Adipose tissue (tissue), 3 donors: ENCODE measurements around the gene HK1. TPM values are rescaled to one million over a fixed set of nuclear protein-coding genes. Genes with fewer than 3 reads are reported as not detected.

Experiments used
- H3K27ac ChIP-seq: one replicate; pipeline ENCODE4 v1.5.1; 2013; ENCODE audit warnings: low read depth, low read length
- WGBS, 3 donors: extraction: QIAGEN DNeasy Blood & Tissue Kit; methylation state at CpG; one replicate each; pipeline ENCODE4 v1.1.7; 2013; 5-methylcytosine and 5-hydroxymethylcytosine counted together
- polyA plus RNA-seq, 3 donors: library from polyadenylated mRNA; stranded (reverse); fragments of 200-250 nt; gene quantifications; one replicate each; pipeline ENCODE4 v1.2.3, GENCODE V29; 2013
- donor health status: healthy with polysubstance abuse.
- donor health status: Bipolar disorder and iron deficiency.
- donor health status: healthy.

HK1 gene
- polyA plus RNA-seq, 3 donors = 12.2 to 52.5 (median 29.6) TPM

DNA sequence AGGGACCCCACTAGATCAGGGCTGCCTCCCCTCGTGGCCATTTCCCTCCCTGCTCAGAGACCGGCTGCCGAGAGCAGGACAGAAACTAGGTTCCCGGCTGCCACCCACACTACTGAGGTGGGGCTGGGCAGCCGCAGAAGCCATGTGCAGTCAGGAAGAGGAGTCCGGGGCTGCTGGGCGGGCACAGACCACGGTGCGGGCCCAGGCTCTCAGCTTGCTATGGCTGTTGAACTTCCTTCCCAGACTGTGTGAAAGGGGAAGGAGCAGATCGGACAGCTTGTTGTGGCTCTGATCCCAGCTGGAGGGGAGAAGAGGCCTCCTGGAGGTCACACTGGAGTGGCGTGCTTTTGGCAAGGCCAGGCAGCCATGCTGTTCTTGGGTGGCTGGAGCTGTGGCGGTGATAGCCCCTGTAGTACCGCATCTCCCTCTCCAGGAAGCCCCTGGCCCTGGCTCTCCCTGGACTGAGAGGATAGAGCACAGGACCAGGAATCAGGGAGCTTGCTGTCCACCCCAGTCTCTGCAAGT, 56.8 kb downstream of the HK1 start:
- H3K27ac ChIP-seq = no peak overlapping the region
- 15 to 84% (median 15%) methylated on average over 11 to 13 of the region's 13 CpGs for WGBS, 3 donors

DNA sequence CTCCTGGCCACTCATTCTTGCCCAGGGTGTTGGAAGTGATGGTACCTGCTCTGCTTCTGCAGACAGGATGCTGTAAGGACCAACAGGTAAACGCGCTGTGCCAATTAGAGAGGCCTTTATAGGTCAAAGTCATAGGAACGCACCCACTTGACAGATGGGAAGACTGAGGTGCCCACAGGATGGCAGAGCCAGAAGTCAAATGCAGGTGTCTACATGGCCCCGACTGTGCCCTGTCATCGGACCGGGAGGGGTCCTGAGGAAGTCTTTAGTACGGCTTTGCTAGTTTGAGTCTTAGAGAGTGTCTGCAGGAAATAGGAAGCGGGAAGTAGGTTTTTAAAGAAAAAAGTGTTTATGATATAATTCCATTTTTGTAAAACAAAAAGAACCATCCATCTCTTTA, 57.3 kb downstream of the HK1 start:
- no peak overlapping the region for H3K27ac ChIP-seq
- WGBS, 3 donors = 77 to 94% (median 80%) methylated on average over 8 of the region's 8 CpGs

DNA sequence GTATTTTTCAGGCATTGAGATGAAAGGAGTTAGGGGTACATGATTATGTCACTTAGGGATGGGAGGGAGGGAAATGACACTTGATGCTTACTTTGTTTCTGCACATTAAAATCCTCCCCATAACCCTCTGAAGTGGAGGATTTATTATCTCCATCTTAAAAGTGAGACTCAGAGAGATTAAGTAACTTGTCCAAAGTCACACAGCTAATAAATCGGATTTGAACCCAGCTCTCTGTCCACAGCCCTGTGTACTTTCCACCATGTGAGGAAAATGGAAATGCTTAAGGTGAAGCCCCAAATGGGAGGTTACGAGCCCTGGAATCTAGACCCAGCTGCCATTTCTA, 58.6 kb downstream of the HK1 start:
- WGBS, 3 donors = 67 to 85% (median 70%) methylated on average over 2 of the region's 2 CpGs
- H3K27ac ChIP-seq = no peak overlapping the region

DNA sequence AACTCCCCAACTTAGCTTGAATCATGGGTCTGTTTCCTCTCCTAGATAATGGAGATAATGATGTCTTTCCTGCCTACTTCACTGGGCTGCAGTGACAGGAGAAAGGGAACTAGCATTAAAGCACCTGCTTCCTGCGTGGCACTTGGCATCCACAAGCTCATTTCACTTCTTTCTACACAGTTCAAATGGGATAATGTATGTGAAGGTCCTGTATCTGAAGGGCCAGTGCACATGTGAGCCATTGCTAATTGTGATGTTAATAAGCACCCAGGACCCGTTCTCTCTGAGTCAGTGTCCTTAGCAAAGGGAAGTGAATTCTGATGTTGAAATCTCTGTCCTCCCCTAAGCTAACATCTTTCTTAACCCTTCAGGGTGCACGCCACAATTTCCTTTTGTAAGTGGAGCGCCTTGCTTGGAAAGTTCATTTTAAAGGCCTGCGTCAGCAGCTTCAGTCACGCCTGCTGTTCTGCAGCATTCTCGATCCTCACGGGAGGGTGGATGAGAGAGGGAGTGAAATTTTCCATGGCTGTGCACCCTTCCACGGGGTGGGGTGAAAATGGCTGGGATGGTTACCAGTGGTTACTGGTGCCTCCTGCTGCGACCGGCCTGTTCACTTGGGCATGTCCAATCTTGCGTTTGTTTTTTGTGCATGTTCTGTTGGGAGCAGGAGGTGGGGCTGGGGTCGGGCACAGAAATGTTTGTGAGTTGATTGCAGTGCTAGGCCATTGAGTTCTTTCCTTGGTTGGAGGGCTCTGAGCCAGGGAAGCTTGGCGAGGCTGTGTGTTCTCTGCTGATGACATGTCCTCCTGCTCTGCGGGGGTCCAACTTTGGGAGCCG, 59.2 kb downstream of the HK1 start:
- H3K27ac ChIP-seq = no peak overlapping the region
- WGBS, 3 donors = 37 to 76% (median 44%) methylated on average over 14 to 16 of the region's 16 CpGs

DNA sequence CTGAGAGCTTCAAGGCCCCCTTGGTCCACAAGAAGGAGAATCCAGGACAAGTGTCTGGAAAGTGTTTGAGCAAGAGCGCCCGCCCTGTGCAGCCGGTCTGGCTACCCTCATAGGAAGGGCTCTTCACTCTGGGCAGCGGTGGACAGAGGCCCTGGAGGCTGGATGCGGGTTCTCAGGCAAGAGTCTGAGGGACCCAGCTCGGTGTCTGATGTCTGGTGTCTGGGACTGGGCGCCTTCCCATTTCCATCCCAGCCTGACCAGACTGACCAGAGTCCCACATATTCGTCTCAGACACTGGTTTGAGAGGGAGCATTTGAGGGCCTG, 59.8 kb downstream of the HK1 start:
- no peak overlapping the region for H3K27ac ChIP-seq
- 67 to 87% (median 75%) methylated on average over 8 of the region's 8 CpGs for WGBS, 3 donors

- 66 to 85% (median 68%) methylated on average over 9 of the region's 9 CpGs for WGBS, 3 donors
- no peak overlapping the region for H3K27ac ChIP-seq
These were observed 60.5 kb downstream of the HK1 start for GRCh38 chr10:69338547-69339450.

DNA sequence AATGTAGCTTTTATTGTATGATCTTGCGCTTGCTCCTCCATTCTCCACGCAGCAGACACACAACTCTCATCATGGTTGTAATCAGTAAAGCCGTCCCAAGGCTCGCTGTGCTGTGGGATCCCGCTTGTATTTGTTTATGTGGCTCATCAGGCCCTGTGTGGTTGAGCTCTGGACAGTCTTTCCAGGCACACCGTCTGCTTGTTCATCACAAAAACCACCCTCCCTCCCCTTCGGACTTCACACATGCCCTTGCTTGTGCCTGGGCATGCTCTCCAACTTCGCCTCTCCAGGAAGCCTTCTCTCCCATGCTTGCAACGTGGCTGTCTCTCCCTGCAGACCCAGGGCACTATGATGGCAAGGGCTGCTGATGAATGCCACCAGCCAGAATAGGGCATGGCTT, 62.4 kb downstream of the HK1 start:
- H3K27ac ChIP-seq = no peak overlapping the region

DNA sequence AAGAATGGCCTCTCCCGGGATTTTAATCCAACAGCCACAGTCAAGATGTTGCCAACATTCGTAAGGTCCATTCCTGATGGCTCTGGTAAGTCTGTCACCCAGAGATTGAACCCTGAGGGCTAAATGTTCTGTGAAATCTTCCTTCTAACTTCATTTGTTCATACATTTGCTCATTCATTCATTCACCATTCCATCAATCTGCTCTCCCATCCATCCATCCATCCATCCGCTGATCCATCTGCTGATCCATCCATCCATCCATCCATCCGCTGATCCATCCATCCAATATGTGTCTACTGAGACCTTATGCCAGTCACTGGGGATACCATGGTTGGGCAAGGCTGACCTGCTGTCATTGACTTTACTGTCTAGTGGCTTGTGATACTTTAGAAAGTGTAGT, 65.6 kb downstream of the HK1 start:
- WGBS, 3 donors = 93 to 95% (median 94%) methylated on average over 4 of the region's 4 CpGs
- H3K27ac ChIP-seq = no peak overlapping the region

More for the DNA sequence above, 62.4 kb downstream of the HK1 start:
- 90 to 94% (median 90%) methylated on average over 9 of the region's 9 CpGs for WGBS, 3 donors

DNA sequence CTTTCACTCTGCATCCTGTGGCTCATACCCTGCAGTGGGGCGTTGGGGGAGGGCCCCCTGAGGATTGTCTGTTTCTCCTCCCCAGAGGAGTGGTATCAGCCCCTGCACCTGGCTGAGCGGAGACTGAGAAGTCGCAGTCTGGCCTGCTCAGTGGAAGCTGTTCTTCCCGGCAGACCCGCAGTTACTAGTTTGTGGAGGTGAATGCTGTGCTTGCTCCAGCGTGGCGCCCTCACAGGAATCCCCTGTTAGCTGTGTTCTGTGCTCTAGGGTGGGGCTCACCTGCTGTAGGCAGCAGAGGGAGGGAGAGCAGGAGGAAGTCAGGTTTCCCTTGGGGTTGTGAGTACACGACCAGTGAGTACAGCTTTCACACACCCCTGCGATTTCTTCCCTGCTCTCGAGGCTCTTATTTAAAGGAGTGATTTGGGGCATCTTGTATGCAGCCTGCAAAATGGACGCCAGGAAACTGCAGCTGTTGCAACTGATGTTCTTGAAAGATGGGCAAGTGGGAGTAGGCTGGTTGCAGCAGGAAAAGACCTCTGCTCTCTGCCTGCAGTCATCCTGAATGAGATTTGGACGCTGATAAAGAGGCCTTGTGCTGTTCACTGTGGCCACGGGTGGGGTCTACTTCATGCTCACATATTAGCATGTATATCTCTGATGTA, 66.4 kb downstream of the HK1 start:
- no peak overlapping the region for H3K27ac ChIP-seq
- WGBS, 3 donors = 73 to 79% (median 74%) methylated on average over 13 of the region's 13 CpGs

DNA sequence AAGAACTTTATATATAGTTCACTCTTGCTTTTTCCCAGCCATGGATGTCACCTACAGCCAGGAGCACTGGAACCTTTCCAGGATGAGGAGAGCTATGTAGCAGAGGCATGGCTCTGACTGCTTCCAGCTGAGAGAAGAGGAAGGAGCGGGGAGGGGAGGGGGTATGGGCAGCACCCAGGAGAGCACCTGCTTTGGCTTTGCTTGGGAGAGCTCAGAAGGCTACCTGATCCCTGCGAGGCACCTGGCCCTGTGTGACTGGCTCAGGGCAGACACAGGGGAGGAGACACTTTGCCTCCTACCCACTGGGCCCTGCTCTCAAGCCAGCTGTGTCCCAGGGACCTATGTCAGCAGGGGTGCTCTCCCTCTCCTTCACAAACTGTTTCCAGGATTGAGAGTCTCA, 67.1 kb downstream of the HK1 start:
- no peak overlapping the region for H3K27ac ChIP-seq
- WGBS, 3 donors = 56 to 95% (median 87%) methylated on average over 2 of the region's 2 CpGs

DNA sequence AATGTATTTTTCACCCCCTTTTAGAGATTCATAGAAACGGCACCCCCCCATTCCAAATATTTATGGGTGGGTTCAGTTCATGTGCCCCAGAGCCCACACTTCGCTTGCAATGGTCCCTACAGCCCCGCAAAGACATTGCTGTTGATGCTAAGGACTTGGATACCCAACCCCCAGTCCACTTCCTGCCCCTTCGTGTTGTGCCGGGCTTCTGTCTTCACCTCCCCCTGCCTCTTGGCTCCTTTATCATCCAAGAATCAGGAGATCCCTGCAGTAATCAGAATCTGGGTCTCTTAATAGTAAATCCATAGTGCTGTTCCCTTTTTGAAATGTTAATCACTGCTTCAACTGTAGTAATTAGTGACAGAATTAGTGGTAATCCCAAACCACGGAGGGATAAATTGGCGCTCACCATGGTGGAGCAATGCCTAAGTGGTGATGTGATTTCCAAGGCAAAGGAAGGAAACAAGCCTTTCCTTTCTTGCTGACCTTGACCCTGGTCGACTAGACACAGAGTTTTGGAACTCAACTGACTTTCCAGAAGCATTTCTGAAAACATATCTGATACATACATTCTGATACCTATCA, 67.7 kb downstream of the HK1 start:
- WGBS, 3 donors = 43 to 56% (median 53%) methylated on average over 8 of the region's 8 CpGs
- H3K27ac ChIP-seq = no peak overlapping the region

- H3K27ac ChIP-seq = no peak overlapping the region
- 52 to 79% (median 54%) methylated on average over 5 of the region's 5 CpGs for WGBS, 3 donors
These were observed 68.5 kb downstream of the HK1 start for GRCh38 chr10:69346776-69347175.

- no peak overlapping the region for H3K27ac ChIP-seq
- WGBS, 3 donors = 40 to 58% (median 41%) methylated on average over 10 of the region's 10 CpGs
These were observed 70.7 kb downstream of the HK1 start for GRCh38 chr10:69348816-69349541.

- 63 to 81% (median 70%) methylated on average over 3 of the region's 3 CpGs for WGBS, 3 donors
- no peak overlapping the region for H3K27ac ChIP-seq
These were observed 71.2 kb downstream of the HK1 start for GRCh38 chr10:69349542-69349888.

GRCh38 chr10:69351589-69351988, 73.3 kb downstream of the HK1 start:
- no peak overlapping the region for H3K27ac ChIP-seq
- 98 to 99% (median 98%) methylated on average over 4 of the region's 4 CpGs for WGBS, 3 donors

GRCh38 chr10:69352569-69353264, 74.4 kb downstream of the HK1 start:
- 96 to 99% (median 97%) methylated on average over 4 of the region's 4 CpGs for WGBS, 3 donors
- no peak overlapping the region for H3K27ac ChIP-seq

DNA sequence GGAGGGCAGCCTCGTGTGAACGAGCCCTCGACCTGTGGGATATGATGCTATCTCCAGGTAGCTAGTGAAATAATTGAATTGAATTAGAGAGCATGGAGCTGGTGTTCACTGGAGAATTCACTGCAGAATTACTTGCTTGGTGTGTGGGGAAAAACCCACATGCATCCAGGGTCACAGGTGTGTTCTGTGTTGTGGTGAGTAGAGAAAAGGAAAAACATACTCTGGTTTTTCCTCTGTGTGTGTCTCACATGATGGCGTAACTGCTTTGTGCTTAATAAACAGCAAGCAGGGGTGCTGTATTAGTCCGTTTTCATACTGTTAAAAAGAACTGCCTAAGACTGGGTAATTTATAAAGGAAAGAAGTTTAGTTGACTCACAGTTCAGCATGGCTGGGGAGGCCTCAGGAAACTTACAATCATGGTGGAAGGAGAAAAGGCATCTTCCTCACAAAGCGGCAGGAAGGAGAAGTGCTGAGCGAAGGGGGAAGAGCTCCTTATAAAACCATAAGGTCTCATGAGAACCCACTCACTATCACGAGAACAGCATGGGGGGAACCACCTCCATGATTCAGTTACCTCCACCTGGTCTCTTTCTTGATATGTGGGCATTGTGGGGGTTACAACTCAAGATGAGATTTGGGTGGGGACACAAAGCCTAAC, 75.8 kb downstream of the HK1 start:
- WGBS, 3 donors = 81 to 89% (median 89%) methylated on average over 8 of the region's 8 CpGs
- H3K27ac ChIP-seq = no peak overlapping the region
